Activated naive CD4-positive, alpha-beta T cell treated with anti-CD3 and anti-CD28 coated beads, Interleukin-2, amount 50 U/mL, for 16 hours (primary cell): ENCODE results near the gene HERC3.
"Not testable (repeated sequence)": the region's sequence is repeated elsewhere in the genome, so short reads cannot be mapped to it uniquely, and the experiment has no call there.

Experiments used
- DNase-seq: peaks from one replicate; pipeline ENCODE4 v3.0.0-alpha.2; 2020

The HERC3 gene

DNA sequence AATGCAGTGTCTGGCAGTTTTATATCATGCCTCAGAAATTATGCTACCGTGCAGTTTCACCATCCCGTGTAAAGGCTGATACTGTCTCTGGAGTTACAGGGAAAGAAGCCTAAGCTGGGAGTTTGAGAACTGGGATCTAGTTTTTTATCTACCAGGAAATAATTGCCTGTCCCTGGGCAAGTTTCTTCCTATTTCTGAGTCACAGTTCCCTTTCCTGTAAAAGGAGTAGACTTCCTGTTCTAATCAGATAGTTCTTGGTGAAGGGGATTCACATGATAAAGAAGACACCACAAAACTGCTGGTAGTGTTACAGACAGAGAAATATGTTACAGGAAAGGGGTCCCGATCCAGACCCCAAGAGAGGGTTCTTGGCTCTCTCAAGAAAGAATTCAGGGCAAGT, 17.1 kb downstream of the HERC3 start:
- DNase-seq = no peak

DNA sequence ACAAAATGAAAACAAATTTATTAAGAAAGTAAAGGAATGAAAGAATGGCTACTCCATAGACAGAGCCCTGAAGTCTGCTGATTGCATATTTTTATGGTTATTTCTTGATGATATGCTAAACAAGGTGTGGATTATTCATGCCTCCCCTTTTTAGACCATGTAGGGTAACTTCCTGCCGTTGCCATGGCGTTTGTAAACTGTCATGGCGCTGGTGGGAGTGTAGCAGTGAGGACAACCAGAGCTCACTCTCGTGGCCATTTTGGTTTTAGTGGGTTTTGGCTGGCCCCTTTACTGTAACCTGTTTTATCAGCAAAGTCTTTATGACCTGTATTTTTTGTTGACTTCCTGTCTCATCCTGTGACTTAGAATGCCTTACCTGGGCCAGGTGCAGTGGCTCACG, 17.5 kb downstream of the HERC3 start:
- not testable (repeated sequence) for DNase-seq

DNA sequence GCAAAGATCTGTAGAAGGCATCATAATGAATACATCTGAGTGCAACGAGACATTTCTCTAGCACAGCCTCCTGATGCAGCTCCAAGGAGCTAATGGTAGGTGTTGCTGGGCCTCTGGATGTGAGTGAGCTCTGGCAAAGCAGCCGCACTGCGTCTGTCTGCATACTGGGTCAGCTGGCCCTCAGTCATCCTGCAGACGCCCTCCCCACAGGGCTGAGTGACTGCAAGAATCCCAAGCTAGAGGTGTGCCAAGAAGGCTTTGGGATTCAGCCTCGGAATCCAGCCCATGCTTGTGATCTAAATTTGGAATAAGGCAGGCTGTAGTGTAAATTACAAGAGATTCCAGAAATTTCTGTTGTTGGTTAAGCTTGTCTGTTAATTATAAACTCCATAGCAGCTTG, 18.5 kb downstream of the HERC3 start:
- DNase-seq = no peak

DNA sequence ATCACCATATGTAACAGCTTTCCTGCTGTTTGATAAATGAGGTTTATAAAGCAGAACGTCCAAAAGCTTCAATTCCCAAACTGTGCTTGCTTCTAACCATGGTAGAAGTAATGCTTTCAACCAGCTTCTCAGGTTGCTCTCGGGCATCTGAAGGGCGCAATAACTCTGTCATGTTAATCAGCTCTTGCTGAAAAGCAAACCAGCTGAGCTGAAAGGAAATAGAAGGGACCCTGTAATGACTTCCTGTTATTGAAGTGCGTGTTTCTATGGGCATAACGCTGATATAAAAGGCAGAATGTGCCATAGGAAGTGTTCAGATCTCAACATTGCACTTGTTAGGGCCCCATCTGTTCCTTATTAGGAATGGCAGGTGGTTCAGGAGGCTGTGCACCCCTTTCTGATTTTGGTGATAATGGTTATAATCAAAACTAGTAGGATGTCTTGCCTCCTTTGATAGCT, 21.2 kb downstream of the HERC3 start:
- no peak for DNase-seq

DNA sequence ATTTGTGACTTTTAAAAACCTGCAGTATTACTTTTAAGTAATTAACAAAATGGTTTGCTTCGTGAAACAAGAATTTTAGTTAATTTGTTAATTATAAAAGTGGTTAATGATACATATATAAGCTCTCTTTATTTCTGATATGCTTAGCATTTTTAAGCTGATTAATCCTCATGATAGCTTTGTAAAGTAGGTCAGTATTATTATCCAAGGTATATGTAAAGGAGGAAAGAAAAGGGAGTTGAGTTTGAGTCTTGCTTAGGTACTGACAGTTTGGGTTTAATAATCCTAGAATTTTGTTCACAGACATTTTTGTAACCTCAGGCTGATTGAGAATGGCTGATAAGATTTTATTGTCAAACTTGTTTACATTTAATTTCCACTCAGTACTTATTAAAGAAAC, 21.8 kb downstream of the HERC3 start:
- DNase-seq = no peak

DNA sequence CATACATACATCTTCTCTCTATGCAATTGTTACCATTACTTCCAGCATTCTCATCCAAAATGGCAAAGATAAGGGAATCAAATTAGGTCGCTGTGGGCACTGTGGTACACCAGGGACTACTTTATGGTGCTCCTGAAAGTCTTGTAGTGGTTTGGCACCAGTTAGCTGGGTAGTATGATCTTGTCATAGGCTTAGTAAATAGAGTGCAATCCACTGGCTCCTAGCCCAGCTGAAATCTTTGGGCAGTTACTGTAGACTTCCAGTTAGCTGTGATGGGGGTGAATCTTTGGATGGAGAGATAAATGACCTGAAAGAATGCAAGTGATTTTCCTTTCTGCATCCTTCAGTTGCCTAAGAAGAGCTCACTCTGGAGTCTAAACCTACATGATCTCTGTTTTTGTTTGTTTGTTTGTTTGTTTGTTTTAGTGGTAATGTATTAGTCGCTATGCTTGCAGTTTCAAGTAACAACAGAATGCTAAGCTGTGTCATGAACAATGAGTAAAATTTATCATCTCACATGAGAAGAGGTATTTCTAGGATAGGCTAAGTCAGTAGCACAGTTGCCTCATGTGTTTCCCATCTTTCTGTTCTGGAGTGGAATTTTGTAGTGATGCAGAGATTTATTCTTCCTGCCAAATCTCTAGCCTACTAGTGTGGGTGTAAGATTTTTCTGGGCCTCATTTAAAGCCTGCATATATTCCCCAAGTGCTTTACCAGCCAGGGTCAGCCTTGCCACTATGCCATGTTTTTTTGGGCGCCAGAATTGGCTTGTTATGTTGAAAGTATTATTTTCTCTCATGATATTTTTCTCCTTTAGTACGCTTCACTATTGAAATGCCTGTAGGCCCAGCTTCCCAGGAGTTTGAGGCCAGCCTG, 24.2 kb downstream of the HERC3 start:
- no peak for DNase-seq

DNA sequence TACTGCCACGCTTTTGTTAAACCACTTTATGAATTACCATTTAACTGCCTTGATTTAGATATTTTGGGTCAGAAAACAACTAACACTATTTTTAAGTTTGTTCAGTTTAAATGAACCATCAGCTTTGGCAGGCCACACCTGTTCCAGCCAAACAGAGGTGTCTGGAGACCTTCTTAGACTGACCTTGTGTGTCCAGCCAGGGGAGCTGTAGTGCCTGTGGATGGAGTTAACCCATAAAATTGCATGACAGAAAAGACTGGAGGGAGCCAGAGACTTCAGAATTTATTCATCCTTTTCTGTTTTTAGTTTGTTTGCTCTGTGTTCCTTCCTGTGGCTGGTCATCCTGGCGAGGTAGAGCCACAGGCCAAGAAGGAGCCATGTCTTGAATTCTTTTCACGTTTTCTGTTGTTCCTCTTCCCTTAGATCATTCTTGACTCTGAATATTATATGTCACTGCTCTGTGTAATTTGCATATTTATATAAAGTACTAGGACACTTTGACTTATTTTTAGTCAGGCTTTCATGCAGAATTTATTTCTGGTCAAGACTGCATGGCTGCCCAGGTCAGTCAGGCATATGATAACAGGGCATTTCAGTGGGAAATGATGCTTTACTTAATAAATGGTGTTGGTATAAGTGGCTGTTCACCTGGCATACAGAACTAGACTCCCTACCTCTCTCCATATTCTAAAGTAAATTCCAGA, 26.7 kb downstream of the HERC3 start:
- no peak for DNase-seq

DNA sequence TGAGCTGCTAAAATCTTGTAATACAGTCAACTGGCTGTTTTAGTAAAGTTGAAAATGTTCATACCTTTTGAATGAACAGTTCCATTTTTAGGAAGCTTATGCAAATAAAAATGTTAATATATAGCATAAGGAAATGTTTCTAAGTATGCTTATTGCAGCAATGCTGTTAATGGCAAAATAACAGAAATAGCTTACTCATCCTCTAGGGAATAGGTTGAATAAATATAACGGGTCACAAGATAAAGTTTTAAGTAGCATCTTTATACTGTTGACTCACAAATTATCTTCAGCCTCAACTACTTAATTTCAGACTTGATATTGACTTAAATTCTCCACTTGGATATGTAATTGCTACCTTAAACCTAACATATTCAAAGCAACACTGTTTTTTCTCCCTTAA, 27.7 kb downstream of the HERC3 start:
- DNase-seq = no peak

DNA sequence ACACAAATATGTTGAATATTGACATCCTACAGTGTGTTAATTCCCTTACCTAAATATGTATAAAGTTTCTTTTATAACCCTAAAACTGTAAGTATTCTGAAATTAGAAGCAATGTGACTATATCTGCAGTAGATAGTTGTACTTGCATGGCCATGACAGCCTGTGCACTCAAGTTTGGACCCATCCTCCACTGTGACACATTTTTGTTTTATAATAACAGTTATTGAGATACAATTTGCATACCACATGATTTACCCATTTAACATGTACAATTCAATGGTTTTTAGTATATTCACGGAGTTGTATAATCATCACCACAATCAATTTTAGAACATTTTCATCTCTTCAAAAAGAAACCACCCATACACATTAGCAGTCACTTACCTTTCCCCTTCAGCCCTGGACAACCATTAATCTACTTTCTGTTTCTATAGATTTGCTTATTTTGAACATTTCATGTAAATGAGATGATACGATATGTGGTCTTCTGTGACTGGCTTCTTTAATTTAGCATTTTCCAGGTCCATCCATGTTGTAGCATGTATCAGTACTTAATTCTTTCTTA, 29.6 kb downstream of the HERC3 start:
- no peak for DNase-seq

DNA sequence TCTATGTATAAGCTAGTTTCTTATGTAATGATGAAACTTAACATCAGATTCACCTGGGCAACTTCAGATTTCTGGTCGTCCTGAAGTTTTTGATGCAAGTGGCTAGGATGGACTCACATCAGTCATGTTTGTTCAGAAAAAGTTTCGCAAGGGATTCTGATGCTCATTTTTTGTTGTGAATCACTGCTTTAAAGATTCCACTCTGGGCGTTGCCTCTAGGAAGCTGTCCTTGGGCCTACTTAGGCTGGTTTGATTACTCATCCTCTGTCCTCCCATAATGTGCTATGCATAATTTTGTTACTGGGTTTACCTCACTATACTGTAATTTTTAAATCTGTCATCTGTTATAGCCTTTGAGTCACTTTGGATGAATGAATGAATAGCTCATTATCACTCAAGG, 30.8 kb downstream of the HERC3 start:
- DNase-seq = no peak

DNA sequence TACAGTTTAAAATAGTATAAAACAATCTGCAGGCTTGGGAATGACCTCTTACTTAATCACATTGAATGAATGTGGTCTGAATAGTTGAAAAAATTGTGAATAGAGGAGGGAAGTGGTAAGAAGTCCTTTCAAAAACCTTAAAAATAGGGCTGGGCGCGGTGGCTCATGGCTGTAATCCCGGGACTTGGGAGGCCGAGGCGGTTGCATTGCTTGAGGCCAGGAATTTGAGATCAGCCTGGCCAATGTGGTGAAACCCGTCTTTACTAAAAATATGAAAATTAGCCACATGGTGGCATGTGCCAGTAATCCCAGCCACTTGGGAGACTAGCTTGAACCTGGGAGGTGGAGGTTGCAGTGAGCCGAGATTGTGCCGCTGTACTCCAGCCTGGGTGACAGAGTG, 36.5 kb downstream of the HERC3 start:
- DNase-seq = no peak

DNA sequence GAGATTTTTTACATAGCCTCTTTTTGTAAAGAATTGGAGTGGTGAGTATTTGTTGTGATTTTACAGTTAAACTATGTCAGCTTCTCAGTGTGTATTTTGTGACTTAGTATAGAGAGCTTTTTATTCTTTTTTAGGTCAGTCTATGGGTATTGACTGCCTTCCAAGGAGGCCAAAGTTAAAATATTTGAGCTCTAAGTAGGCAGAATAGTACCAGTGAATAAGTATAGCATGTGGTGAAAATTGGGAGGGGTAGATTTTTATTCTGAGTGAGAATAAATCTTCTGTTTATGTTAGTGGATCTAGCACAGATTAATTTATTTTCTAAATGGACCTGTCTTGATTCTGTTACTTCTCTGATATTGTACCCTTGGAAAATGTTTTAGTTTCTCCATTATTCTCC, 37.5 kb downstream of the HERC3 start:
- no peak for DNase-seq

DNA sequence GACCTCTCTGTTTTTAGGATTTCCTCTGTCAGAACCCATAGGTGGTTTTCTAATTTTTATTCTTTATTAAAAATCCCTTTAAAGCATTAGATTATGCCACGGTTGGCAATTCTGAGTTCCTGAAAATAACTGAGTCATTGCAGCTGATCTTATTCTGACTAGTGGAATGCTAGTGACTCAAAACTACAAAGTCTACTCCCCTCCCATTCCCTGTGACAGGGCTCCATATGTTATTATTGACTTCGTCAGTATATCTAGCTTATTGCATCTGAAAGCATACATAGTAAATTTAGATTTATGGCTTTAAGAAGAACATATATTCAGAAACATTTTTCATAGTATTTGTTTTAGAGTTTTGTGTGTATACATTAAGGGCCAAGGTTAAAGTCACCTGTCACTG, 38.5 kb downstream of the HERC3 start:
- no peak for DNase-seq

DNA sequence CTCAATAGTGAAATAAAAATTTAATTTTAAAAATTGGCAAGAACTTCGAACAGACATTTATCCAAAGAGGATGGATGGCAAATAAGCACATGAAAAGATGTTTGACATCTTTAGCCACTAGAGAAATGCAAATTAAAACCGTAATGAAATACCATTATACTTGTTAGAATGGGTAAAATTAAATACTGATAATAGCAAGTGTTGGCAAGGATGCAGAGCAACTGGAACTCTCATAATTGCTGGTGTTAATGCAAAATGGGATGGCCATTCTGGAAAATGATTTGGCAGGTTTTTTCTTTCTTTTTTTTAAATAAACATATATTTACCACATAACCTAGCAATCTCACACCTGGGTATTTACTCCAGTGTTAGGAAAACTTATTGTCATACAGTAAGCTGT, 51.7 kb downstream of the HERC3 start:
- DNase-seq = no peak

DNA sequence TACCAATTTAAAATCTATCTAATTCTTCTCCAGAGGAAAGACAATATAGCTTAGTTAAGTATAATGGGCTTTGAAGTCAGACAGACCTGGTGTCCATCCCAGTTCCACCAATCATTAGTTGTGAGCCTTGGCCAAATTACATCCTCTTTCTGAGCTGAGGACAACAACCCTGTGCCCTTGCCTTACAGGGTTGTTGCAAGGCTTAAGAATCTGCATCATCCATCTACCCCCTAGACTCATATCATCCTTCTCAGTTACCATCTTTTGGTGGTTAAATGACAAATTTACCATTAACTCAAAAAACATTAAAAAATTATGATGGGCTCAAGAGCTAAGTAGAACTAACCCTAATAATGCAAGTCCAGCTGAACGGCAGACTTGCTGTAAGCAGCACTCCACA, 53.7 kb downstream of the HERC3 start:
- DNase-seq = no peak

DNA sequence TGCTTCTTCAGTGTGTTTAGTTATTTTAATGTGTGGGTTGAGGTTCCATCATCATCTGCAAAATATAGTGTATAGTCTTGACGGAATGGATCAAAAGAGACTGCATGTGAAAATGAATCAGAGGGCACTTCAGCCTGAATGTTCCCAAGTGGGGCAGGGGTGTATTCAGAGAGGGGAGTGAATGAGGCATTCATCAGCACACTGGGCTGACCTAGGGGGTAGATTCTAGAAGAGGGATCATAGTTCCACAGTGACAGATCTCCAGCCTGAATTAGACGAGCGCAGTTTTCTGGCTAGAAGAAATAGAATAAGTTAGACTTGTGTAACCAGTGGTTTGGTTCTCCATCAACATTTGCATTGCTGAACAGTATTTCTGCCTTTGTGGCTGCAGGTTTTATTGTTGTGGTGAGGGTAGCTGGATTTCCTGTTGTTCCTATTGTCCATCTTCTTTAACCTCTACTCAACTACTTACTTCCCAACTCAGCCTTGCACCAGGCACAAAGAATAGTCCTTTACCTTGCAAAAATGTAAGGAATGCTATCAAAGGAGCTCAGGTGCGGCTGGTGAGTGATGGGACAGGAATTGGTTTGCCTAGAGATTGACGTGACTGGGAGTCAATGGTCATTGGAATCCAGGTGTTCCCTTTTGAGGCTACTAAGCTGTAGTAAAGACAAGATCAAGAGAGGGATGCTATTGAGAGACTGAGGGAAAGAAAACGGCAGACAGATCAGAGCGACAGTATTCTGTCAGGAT, 54.4 kb downstream of the HERC3 start:
- no peak for DNase-seq

DNA sequence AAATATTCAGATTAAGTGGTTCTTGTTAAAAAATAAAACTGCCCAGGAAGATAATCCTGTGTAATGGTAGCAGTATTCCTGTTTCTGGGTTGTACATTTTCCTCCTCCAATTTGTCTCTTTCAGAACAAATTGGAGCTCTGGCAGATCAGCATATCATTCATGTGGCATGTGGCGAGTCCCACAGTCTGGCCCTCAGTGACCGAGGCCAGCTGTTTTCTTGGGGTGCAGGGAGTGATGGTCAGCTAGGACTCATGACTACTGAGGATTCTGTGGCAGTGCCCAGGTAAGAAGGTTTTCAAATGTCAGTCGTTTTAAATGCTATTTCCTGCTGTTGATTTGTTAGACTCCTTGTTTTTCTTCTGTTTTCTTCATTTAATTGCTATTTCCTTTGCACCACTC, 57.4 kb downstream of the HERC3 start:
- DNase-seq = no peak

DNA sequence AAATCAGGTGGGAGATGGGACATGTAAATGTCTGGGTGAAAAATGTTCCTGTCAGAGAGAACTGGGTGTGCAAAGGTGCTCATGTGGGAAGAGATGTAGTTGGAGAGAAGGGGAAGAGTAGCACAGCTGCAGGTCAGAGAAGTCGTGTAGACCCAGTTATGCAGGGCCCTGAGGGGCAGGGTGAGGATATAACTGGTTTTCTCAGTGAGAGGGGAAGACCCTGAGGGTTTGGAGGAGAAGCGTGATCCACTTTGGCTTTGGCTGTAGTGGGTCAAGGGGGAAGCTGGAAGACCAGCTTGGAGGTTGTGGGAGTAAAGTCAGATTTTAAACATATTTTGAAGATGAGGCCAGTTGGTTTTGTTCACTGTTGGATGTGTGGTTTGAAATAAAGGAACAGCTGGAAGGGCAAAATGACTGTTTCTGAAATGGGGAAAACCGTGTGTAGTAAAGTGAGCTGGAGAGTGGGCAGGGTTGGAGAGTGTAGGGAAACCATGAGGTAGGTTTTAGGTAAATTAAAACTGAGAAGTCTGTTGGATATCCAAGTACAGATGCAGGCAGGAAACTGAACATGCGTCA, 61.2 kb downstream of the HERC3 start:
- DNase-seq = no peak

DNA sequence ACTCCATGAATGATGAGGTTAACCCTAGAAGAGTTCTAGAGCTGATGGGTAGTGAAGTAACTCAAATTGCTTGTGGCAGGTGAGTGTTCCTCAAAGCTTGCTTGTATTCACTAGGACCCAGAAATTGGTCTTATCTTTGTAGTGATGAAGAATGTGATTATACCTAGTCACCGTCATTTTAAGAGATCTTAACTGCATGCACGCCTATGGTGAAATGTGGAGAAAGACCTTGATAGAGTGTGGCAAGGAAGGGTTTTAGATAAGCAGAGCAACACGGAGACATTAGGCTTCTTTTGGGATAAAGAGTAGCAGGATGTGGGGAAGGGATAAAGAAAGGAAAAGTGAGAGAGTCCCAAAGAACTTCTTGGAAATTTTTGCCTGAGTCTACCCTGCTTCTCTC, 62.9 kb downstream of the HERC3 start:
- DNase-seq = no peak

DNA sequence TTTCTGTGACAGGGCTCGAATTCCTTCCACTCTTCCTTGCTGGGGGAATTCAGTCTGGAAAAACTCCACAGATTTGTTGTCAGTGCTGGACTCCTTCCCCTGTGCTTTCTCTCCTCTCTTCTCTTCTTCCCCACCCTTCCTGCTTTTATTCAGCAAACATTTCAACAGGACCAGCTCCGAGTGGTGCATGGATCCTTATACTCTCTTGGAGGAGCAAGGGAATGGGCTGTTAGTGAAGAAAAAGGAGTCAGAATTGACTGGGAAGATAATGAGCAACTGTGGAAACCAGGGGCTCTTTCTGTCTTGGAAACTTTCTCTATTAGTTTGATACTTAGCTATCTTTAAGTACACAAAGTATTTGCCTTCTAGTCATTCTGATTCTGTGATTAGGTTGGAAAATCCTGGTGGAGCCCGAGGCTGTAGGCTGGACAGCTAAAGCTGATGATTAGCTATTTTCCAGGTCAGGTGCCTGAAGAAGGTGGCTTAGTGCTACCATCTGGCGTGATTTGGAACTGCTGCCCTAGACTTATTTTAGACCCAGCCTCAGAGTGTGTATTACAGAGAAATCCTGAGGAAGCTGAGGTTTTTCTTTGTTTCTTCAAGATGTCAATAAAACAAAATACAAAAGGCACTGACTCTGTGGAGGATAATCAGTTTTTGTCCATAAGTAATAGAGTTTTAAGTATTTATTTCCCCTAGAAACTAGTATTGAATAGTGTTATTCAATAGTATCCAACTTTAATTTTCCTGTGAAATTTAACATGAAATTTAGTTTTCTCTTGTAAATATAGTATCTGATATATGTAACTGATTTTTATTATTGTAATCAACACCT, 67.0 kb downstream of the HERC3 start:
- peak; percentile 29 for DNase-seq

DNA sequence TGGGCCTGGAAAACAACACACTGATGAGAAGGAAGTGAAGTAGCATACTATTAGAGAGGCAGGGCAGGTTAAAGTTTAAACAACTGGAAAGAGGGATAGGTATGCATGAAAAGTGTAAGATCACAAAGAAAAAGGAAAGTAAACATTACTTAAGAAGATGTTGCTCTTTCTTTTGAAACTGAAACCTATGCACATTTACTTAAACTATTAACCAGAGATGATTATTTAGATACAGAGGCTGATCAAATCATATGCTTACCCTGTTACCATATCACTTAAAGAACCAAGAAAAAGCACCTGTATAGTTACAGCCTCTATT, 67.6 kb downstream of the HERC3 start:
- DNase-seq = no peak
